ENCODE data around the gene CEP112.

The CEP112 gene

DNA sequence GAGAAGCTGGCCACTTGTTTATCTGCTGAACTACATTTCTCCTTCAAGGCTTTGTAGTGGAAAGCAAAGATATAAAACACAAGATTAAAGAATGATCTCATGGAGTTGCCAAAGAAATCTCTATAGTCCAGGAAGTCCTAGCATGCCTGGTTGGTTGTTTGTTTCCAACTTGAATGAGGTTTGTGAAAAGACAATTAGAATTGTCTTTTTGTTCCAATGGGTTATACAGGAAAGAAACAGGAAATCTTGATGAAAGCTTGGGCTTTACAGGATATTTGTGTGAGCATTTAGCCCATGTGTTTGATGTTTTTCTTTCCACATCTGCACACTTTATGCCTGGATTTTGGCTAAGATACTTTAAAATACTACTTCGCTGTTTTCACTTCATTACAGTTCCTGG is 273.4 kb downstream of the CEP112 start:
- in situ Hi-C loops (cut with HindIII; ENCODE audit: low sequenced_read_pairs) = no loop called here
- no peak for DNase-seq (ENCODE audit: low read depth, low spot score)
- H3K4me3 ChIP-seq (ENCODE audit: low read depth, low read length) = no peak overlapping the region
- TF ChIP-seq, protein P1, sequence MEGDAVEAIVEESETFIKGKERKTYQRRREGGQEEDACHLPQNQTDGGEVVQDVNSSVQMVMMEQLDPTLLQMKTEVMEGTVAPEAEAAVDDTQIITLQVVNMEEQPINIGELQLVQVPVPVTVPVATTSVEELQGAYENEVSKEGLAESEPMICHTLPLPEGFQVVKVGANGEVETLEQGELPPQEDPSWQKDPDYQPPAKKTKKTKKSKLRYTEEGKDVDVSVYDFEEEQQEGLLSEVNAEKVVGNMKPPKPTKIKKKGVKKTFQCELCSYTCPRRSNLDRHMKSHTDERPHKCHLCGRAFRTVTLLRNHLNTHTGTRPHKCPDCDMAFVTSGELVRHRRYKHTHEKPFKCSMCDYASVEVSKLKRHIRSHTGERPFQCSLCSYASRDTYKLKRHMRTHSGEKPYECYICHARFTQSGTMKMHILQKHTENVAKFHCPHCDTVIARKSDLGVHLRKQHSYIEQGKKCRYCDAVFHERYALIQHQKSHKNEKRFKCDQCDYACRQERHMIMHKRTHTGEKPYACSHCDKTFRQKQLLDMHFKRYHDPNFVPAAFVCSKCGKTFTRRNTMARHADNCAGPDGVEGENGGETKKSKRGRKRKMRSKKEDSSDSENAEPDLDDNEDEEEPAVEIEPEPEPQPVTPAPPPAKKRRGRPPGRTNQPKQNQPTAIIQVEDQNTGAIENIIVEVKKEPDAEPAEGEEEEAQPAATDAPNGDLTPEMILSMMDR (IDR thresholded peaks at IDR 0.05; ENCODE audit: low read depth, low read length) = no peak

DNA sequence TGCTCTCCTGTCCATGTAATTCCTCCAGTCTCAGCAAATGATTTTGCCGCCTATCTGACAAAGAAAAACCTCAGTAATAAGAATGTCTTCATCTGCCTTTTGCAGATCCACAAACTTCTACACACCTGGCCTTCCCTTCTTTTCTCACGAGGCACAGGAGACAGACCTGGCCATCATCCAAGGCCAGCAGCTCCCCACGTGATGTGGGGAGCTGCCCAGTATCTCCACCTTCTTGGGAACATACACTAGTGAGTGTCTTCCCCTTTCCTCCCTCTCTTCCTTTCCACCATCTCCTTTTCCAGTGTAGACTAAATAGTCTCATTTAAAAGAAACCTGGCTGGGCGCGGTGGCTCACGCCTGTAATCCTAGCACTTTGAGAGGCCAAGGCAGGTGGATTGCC is 274.4 kb downstream of the CEP112 start:
- DNase-seq (ENCODE audit: low read depth, low spot score) = no peak
- in situ Hi-C loops (cut with HindIII; ENCODE audit: low sequenced_read_pairs) = no loop called here
- H3K4me3 ChIP-seq (ENCODE audit: low read depth, low read length) = no peak overlapping the region
- TF ChIP-seq, protein P1 (IDR thresholded peaks at IDR 0.05; ENCODE audit: low read depth, low read length) = no peak

DNA sequence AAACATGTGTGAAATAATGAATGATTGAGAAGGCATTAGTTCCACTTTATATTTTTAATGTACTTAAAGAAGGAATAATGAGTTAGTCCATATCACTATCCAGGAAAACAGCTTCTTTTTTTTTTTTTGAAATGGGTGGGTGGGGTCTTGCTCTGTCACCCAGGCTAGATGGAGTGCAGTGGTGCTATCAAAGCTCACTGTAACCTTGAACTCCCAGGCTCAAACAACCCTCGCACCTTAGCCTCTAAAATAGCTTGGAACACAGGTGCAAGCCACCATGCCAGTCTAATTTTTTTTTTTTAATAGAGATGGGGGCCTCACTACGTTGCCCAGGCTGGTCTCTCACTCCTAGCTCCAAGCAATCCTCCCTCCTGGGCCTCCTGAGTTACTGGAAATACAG is 275.5 kb downstream of the CEP112 start:
- TF ChIP-seq, protein P1 (IDR thresholded peaks at IDR 0.05; ENCODE audit: low read depth, low read length) = no peak
- no peak overlapping the region for H3K4me3 ChIP-seq (ENCODE audit: low read depth, low read length)
- DNase-seq (ENCODE audit: low read depth, low spot score) = no peak
- in situ Hi-C loops (cut with HindIII; ENCODE audit: low sequenced_read_pairs) = no loop called here

DNA sequence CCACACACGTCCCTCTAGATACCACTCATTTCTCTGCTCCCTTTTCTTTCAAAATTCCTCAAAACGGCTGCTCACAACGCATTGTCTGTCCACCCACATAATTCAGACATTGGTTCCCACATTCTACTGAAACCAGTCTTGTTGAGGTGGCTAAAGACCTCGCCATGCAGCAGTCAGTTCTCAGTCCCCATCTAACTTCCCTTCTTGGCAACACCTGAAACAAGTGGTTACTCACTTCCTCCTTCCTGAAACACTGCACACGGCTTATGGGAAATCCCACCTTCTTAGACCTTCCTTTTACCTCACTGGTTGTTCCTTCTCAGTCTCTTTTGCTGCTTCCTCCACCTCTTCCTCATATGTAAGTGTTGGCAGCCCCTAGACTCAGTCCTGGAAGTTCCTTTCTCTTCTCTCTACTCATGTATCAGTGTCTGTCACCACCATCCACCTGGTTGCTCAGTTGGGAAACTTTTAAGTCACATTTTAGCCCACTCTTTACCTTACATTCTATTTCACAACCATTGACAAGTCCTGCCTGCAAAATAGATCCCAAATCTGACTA is 277.1 kb downstream of the CEP112 start:
- in situ Hi-C loops (cut with HindIII; ENCODE audit: low sequenced_read_pairs) = no loop called here
- no peak overlapping the region for H3K4me3 ChIP-seq (ENCODE audit: low read depth, low read length)
- DNase-seq (ENCODE audit: low read depth, low spot score) = no peak
- TF ChIP-seq, protein P1 (IDR thresholded peaks at IDR 0.05; ENCODE audit: low read depth, low read length) = no peak

DNA sequence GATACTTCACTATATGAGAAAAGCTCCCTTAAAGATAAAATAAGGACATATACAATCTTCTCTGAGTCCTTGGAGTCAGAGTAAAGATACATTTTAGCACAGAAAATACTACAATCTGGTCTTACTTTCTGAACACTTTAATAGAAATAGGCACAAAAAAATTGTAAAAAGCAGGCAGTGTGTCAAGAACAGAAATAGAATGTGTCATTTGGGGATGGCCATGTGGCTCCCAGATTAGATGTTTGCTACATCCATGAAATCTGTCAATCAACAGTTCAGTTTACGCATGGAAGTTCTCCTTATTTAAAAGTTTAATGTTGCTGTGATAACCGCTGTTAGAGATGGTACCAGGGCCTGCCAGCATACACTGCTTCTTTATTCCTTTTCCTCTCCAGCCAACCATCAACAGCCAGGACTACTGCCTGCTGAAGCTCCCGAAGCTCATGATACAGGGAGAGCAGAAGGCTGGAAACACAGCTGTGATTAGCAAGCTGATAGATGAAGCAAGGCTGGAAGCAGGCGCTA is 278.5 kb downstream of the CEP112 start:
- in situ Hi-C loops (cut with HindIII; ENCODE audit: low sequenced_read_pairs) = no loop called here
- DNase-seq (ENCODE audit: low read depth, low spot score) = no peak
- H3K4me3 ChIP-seq (ENCODE audit: low read depth, low read length) = no peak overlapping the region
- TF ChIP-seq, protein P1 (IDR thresholded peaks at IDR 0.05; ENCODE audit: low read depth, low read length) = no peak

DNA sequence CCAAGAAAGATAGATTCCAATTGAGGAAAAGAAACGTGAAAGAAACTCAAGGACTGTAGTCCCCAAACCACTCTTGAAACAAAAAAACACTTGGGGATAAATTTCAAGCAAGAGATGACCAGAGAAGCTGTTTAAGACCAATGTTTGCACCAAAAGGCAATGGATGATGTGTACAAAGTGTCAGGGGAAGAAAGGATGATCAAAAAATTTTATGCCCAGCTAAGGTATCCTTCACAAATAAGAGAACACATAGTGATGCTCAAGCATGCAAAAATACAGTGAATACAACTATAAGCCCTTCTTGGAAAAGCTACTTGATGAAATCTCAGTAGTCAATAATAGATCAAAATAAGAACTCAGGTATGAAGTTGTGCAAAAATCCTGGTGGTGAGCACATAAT is 281.1 kb downstream of the CEP112 start:
- no peak for DNase-seq (ENCODE audit: low read depth, low spot score)
- no peak overlapping the region for H3K4me3 ChIP-seq (ENCODE audit: low read depth, low read length)
- in situ Hi-C loops (cut with HindIII; ENCODE audit: low sequenced_read_pairs) = no loop called here
- TF ChIP-seq, protein P1 (IDR thresholded peaks at IDR 0.05; ENCODE audit: low read depth, low read length) = no peak
